Left cardiac atrium (tissue), 4 donors: ENCODE data around the gene RPL36. TPM values are rescaled to one million over a fixed set of nuclear protein-coding genes. Genes with fewer than 3 reads are reported as not detected.
A peak's percentile ranks its signal among the peaks of the same experiment; 100 is the strongest.

Experiments
- ATAC-seq, 2 donors: fragments of 200-7000 bp; cut with Tn5 transposase; one replicate each; pipeline ENCODE4 v1.9.1; 2020; ENCODE audit warnings: mild to moderate bottlenecking in 2 of 2, moderate library complexity in 2 of 2
- DNase-seq: peaks from one replicate; pipeline ENCODE4 v3.0.0-alpha.2; 2020
- intact Hi-C, 2 donors: fragments of 100-400 bp; cut with DNase I; formaldehyde crosslinking; loops; one replicate each; pipeline versions ENCODE4 v1.14.1 to v1.15.1; 2022 to 2023
- total RNA-seq, 2 donors: library from RNA; stranded (reverse); fragmentation: NEBNext Ultra II Directional; extraction: Animal tissue kit (Norgen Biotek cat#: 25700); gene quantifications; one replicate each; pipeline ENCODE4 v1.2.1, GENCODE V29; 2021
- donor health status: DM: no; HTN: yes; CAD: no.
- donor health status: DM: no; HTN: yes; CAD: no; lungs with severe emphysema.
- donor health status: DM: yes; HTN: yes; CAD: no.
- donor health status: Dilated cardiomyopathy.

Gene RPL36
- total RNA-seq, 2 donors from 2014 or later: 500 to 504 TPM

- ATAC-seq (no peak), DNase-seq (peak; percentile 16)
- intact Hi-C loops: no loop called here
Observed at GRCh38 chr19:5672708-5673459, 17.2 kb upstream of the RPL36 start.

GRCh38 chr19:5673752-5674151 lies 16.3 kb upstream of the RPL36 start:
- DNase-seq (no peak), ATAC-seq (no peak)
- intact Hi-C loops: no loop called here

- no peak for ATAC-seq
- intact Hi-C loops: no loop called here
- no peak for DNase-seq
Observed at GRCh38 chr19:5674714-5675113, 15.4 kb upstream of the RPL36 start.

GRCh38 chr19:5676105-5676771 lies 13.9 kb upstream of the RPL36 start:
- intact Hi-C loops: no loop called here
- DNase-seq: peak; percentile 26

GRCh38 chr19:5676772-5677105 lies 13.4 kb upstream of the RPL36 start:
- DNase-seq: no peak
- ATAC-seq: no peak
- intact Hi-C loops: no loop called here

More at GRCh38 chr19:5676105-5676771, 13.9 kb upstream of the RPL36 start:
- ATAC-seq: no peak

- intact Hi-C loops: no loop called here
- DNase-seq: no peak
- no peak for ATAC-seq
Observed at GRCh38 chr19:5677136-5677535, 13.0 kb upstream of the RPL36 start.

GRCh38 chr19:5677580-5677979 lies 12.5 kb upstream of the RPL36 start:
- DNase-seq (no peak), ATAC-seq (no peak)
- intact Hi-C loops: no loop called here

GRCh38 chr19:5678071-5678718 lies 11.9 kb upstream of the RPL36 start:
- ATAC-seq (no peak), DNase-seq (no peak)
- intact Hi-C loops: no loop called here

GRCh38 chr19:5679289-5680083 lies 10.6 kb upstream of the RPL36 start:
- no peak for ATAC-seq
- no peak for DNase-seq
- intact Hi-C loops: no loop called here

GRCh38 chr19:5680084-5680436 lies 10.0 kb upstream of the RPL36 start:
- ATAC-seq: peak; percentile 1 to 10
- DNase-seq: peak; percentile 71
- intact Hi-C loops: no loop called here

- ATAC-seq: peak; percentile 95
- intact Hi-C loops: no loop called here
- DNase-seq: peak; percentile 99
Observed at GRCh38 chr19:5680437-5681368, 9.4 kb upstream of the RPL36 start, which contains the start of the genes HSD11B1L and MICOS13. HSD11B1L (plus strand) TSS chr19:5681027; CDS start chr19:5684833, 3,806 bp downstream. MICOS13 (minus strand) TSS chr19:5680516; CDS start chr19:5680486, 30 bp downstream.

- intact Hi-C loops: no loop called here
- no peak for DNase-seq
- no peak for ATAC-seq
Observed at GRCh38 chr19:5681391-5682106, 8.5 kb upstream of the RPL36 start.

GRCh38 chr19:5682107-5682482 lies 8.0 kb upstream of the RPL36 start:
- DNase-seq: no peak
- no peak for ATAC-seq
- intact Hi-C loops: no loop called here

GRCh38 chr19:5683177-5683886 lies 6.8 kb upstream of the RPL36 start:
- no peak for DNase-seq
- intact Hi-C loops: no loop called here
- no peak for ATAC-seq

GRCh38 chr19:5684694-5685430 lies 5.2 kb upstream of the RPL36 start:
- DNase-seq (no peak), ATAC-seq (no peak)
- intact Hi-C loops: no loop called here

GRCh38 chr19:5686326-5686646 lies 3.8 kb upstream of the RPL36 start:
- ATAC-seq (no peak), DNase-seq (no peak)
- intact Hi-C loops: no loop called here
